Measurements from ENCODE around the gene VSTM2L.

Gene VSTM2L

DNA sequence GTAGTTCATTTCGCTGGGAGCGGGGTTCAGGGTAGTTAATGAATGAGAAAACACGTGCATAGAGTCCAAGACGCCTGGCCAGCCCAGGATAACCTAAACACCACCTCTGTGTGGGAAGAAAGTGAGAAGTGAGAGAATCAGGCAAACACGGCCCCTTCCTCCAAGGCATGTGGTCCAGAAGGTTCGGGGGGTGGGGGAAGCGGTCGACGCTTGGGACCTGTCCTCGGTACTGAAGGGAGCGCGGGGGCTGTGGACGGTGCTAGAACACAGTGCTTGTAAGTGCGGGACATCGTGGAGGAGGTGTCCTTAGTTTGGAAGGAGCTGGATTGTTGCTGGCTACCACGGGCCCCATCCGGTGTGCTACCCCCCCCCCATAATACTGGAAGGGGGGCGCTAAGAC lies 1.7 kb upstream of the VSTM2L start:
- ATAC-seq (replicated peaks) (no peak), DNase-seq (no peak)
- no peak overlapping the region for H3K4me3 Mint-ChIP-seq
- H3K36me3 Mint-ChIP-seq (ENCODE audit: insufficient read depth), result no peaks in the 10 kb centered on the region
- peaks cover 9 to 12% of the 10 kb centered on the region in 2 donors for H3K4me1 Mint-ChIP-seq (ENCODE audit: low read depth in 2 of 2)
- no peak overlapping the region for H3K27ac Mint-ChIP-seq
- H3K9me3 Mint-ChIP-seq, result no peaks in the 10 kb centered on the region
- peaks cover 61 to 79% of the 10 kb centered on the region in 2 donors for H3K27me3 Mint-ChIP-seq

DNA sequence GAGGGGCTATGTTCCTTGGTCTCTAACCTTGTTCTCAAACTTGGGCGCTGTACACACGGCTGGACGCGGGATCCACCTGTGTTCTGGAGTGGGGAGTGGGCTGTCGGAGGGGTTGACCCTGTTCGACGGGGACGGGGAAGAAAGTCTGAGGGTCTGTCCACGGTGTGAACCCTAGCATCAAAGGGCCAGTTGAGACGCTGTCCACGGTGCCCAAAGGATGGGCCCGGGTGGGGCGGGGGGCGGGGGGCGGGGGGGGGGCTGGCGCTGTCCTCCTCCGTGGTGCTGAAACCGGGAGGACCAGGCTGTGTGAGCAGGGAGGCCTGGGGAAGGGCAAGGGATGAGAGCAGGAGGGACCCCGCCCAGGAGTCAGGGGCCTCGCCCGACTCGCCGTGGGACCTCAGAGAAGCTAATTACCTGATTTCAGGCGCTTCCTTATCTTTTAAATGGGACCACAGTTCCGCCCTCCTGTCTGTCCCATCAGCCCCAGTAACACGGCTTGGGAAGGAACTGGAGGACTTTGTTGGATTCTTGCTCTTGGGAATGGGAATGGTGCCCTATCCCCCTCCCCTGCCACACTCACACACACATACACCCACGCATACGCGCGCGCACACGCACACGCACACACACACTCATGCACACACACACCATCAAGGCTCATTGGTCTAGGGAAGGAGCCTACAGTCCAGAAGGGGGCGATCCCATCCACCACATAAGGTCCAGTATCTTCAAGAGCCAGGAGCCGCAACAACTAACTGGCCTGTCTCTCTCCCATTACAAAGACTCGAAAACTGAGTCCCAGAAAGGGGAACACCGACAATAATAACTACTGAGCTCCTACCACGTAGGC lies 1.0 kb upstream of the VSTM2L start:
- peak overlapping the region; percentile 13 to 21 for H3K4me3 Mint-ChIP-seq
- no peaks in the 10 kb centered on the region for H3K36me3 Mint-ChIP-seq (ENCODE audit: insufficient read depth)
- no peaks in the 10 kb centered on the region for H3K9me3 Mint-ChIP-seq
- peaks cover 9 to 12% of the 10 kb centered on the region in 2 donors for H3K4me1 Mint-ChIP-seq (ENCODE audit: low read depth in 2 of 2)
- no peak for DNase-seq
- peaks cover 67 to 86% of the 10 kb centered on the region in 2 donors for H3K27me3 Mint-ChIP-seq
- ATAC-seq (replicated peaks), result no peak
- H3K27ac Mint-ChIP-seq, result no peak overlapping the region

GRCh38 chr20:37903317-37904007 lies 535 bp downstream of the VSTM2L start:
- Mint-ChIP-seq H3K9me3 (no peaks in the 10 kb centered on the region), H3K36me3 (ENCODE audit: insufficient read depth) (no peaks in the 10 kb centered on the region), H3K4me3 (peak overlapping the region; percentile 68 to 73), H3K27ac (no peak overlapping the region), H3K27me3 (peaks cover 68 to 94% of the 10 kb centered on the region in 2 donors), H3K4me1 (ENCODE audit: low read depth in 2 of 2) (peaks cover 9 to 12% of the 10 kb centered on the region in 2 donors)
- ATAC-seq (replicated peaks) (no peak), DNase-seq (no peak)

GRCh38 chr20:37904008-37904642 lies 1.2 kb downstream of the VSTM2L start:
- ATAC-seq (replicated peaks) (no peak), DNase-seq (no peak)
- Mint-ChIP-seq H3K27ac (no peak overlapping the region), H3K4me1 (ENCODE audit: low read depth in 2 of 2) (peaks cover 9 to 12% of the 10 kb centered on the region in 2 donors), H3K4me3 (peak overlapping the region; percentile 68 to 73), H3K27me3 (peaks cover 70 to 94% of the 10 kb centered on the region in 2 donors), H3K9me3 (no peaks in the 10 kb centered on the region), H3K36me3 (ENCODE audit: insufficient read depth) (no peaks in the 10 kb centered on the region)

DNA sequence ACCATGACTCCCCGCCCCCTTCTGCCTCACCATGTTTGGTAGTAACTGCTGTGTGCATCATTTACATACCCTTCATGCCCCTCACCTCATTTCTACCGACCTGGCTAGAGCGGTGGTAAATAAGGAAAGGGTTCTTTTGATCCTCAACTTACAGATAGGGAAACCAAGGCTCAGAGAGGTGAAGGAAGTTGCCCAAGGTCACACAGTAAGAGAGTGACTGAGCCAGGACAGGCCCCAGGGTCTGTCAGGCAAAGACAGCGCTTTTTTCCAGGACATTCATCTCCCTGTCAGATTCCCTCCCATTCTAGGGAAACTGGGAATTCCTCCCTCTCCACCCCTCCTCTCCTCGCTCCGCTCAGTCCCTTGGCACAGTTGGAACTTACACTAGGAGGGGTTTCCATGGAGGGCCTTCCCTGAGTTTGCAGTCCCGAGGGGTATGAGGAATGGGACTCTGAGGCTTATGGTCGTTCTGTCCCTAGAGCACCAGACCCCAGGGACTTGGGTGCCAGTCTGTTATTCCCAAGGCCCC lies 2.0 kb downstream of the VSTM2L start:
- Mint-ChIP-seq H3K27ac (no peak overlapping the region), H3K27me3 (peaks cover 69 to 90% of the 10 kb centered on the region in 2 donors), H3K9me3 (no peaks in the 10 kb centered on the region), H3K4me1 (ENCODE audit: low read depth in 2 of 2) (peaks cover 9 to 12% of the 10 kb centered on the region in 2 donors), H3K4me3 (no peak overlapping the region), H3K36me3 (ENCODE audit: insufficient read depth) (no peaks in the 10 kb centered on the region)
- ATAC-seq (replicated peaks), result no peak
- no peak for DNase-seq

GRCh38 chr20:37905671-37906613 lies 3.0 kb downstream of the VSTM2L start:
- DNase-seq (no peak), ATAC-seq (replicated peaks) (no peak)
- H3K36me3 Mint-ChIP-seq (ENCODE audit: insufficient read depth), result no peaks in the 10 kb centered on the region
- peaks cover 9 to 11% of the 10 kb centered on the region in 2 donors for H3K4me1 Mint-ChIP-seq (ENCODE audit: low read depth in 2 of 2)
- no peak overlapping the region for H3K4me3 Mint-ChIP-seq
- H3K27me3 Mint-ChIP-seq, result peaks cover 62 to 86% of the 10 kb centered on the region in 2 donors
- no peaks in the 10 kb centered on the region for H3K9me3 Mint-ChIP-seq
- H3K27ac Mint-ChIP-seq, result no peak overlapping the region

GRCh38 chr20:37907330-37907676 lies 4.4 kb downstream of the VSTM2L start:
- no peaks in the 10 kb centered on the region for H3K9me3 Mint-ChIP-seq
- no peak for ATAC-seq (replicated peaks)
- no peak overlapping the region for H3K4me3 Mint-ChIP-seq
- no peaks in the 10 kb centered on the region for H3K36me3 Mint-ChIP-seq (ENCODE audit: insufficient read depth)
- H3K4me1 Mint-ChIP-seq (ENCODE audit: low read depth in 2 of 2), result peaks cover 5 to 10% of the 10 kb centered on the region in 2 donors
- peaks cover 57 to 83% of the 10 kb centered on the region in 2 donors for H3K27me3 Mint-ChIP-seq
- DNase-seq, result no peak
- H3K27ac Mint-ChIP-seq, result no peak overlapping the region

DNA sequence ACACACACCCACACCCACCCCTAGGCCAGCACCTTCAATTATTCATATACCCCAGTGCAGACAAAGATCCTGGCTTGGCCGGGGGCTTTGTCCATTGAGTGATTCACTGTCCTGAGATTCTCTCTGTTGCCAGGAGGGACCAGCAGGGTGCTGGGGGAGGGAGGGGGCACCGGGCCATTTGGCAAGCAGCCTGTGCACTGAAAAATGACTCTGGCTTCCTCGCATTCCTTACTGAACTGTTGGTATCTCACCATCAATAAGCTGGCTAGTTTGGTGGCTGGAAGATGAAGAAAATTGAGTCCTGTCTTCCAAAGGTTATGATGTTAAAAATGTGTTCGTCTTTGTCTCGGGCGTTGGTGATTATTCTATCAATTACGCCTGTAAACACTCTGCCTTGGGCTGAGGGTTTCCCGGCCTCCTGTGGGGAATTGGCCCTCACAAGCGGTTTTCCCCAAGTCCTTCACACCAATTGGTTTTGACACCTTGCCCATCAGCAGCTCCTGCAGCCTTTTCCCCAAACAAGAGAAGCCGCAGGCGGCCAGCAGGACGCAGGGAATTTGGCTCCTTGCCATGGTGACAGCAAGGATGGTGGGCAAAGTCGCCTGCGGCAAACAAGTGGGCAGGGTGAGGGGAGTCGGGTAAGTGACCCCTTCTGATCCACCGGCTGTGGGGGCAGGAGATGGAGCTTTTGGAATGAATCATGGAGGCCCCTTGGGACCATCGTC lies 4.9 kb downstream of the VSTM2L start:
- Mint-ChIP-seq H3K4me1 (ENCODE audit: low read depth in 2 of 2) (peaks cover 7 to 9% of the 10 kb centered on the region in 2 donors), H3K4me3 (no peak overlapping the region), H3K36me3 (ENCODE audit: insufficient read depth) (no peaks in the 10 kb centered on the region), H3K9me3 (no peaks in the 10 kb centered on the region), H3K27ac (no peak overlapping the region), H3K27me3 (peaks cover 59 to 85% of the 10 kb centered on the region in 2 donors)
- no peak for DNase-seq
- no peak for ATAC-seq (replicated peaks)

GRCh38 chr20:37911261-37911660 lies 8.3 kb downstream of the VSTM2L start:
- DNase-seq (no peak), ATAC-seq (replicated peaks) (no peak)
- Mint-ChIP-seq H3K27me3 (peaks cover 46 to 83% of the 10 kb centered on the region in 2 donors), H3K4me3 (no peak overlapping the region), H3K27ac (no peak overlapping the region), H3K36me3 (ENCODE audit: insufficient read depth) (no peaks in the 10 kb centered on the region), H3K4me1 (ENCODE audit: low read depth in 2 of 2) (peaks cover 3 to 9% of the 10 kb centered on the region in 2 donors), H3K9me3 (no peaks in the 10 kb centered on the region)

- Mint-ChIP-seq H3K9me3 (no peaks in the 10 kb centered on the region), H3K4me1 (ENCODE audit: low read depth in 2 of 2) (peaks cover 3 to 9% of the 10 kb centered on the region in 2 donors), H3K27ac (no peak overlapping the region), H3K27me3 (peaks cover 47 to 83% of the 10 kb centered on the region in 2 donors), H3K4me3 (no peak overlapping the region), H3K36me3 (ENCODE audit: insufficient read depth) (no peaks in the 10 kb centered on the region)
- ATAC-seq (replicated peaks), result no peak
- no peak for DNase-seq
Observed at GRCh38 chr20:37911838-37912281, 8.9 kb downstream of the VSTM2L start.

DNA sequence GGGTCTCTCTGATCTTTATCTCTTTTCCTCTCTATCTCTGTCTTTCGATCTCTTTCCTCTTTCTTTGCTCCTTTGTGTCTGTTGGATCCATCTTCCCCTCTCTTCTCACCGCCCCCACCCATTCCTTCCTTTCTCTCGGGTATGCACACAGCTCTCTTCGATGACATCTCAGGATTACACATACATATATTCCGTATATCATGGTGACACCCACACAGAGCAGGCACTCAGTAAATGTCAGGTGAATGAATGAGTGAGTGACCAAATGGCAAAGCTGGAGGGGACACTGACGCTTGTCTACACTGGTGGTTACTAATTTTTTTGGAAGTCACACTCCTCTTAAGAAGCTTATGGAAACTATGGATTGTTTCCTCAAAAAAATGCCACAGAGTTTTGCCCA lies 9.9 kb downstream of the VSTM2L start:
- ATAC-seq (replicated peaks), result no peak
- H3K36me3 Mint-ChIP-seq (ENCODE audit: insufficient read depth), result no peaks in the 10 kb centered on the region
- no peak overlapping the region for H3K4me3 Mint-ChIP-seq
- no peaks in the 10 kb centered on the region for H3K9me3 Mint-ChIP-seq
- peaks cover 3 to 9% of the 10 kb centered on the region in 2 donors for H3K4me1 Mint-ChIP-seq (ENCODE audit: low read depth in 2 of 2)
- peaks cover 44 to 77% of the 10 kb centered on the region in 2 donors for H3K27me3 Mint-ChIP-seq
- DNase-seq, result no peak
- no peak overlapping the region for H3K27ac Mint-ChIP-seq

Data from effector memory CD8-positive, alpha-beta T cell (primary cell).